ENCODE measurements around the gene EPAS1.

DNA sequence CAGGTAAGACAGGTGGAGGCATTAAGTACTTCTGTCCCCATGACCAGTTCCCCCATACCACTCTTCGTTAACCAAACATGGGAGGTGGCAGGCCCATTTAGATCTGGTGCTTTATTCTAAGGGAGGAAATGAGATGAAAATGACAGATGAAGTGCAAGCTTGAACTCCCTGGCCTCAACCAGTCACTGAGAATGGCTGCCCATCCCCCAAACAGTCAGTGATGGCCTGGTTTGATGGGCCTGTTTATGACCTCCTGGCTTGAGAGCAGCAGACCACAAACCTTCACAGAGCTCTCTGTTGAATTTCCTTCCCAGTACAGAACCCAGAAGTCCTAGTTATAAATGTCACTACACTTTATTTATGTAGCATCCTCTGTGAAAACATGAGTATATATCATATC is 31.1 kb downstream of the EPAS1 start:
- TF ChIP-seq, protein P1, sequence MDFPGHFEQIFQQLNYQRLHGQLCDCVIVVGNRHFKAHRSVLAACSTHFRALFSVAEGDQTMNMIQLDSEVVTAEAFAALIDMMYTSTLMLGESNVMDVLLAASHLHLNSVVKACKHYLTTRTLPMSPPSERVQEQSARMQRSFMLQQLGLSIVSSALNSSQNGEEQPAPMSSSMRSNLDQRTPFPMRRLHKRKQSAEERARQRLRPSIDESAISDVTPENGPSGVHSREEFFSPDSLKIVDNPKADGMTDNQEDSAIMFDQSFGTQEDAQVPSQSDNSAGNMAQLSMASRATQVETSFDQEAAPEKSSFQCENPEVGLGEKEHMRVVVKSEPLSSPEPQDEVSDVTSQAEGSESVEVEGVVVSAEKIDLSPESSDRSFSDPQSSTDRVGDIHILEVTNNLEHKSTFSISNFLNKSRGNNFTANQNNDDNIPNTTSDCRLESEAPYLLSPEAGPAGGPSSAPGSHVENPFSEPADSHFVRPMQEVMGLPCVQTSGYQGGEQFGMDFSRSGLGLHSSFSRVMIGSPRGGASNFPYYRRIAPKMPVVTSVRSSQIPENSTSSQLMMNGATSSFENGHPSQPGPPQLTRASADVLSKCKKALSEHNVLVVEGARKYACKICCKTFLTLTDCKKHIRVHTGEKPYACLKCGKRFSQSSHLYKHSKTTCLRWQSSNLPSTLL (IDR thresholded peaks at IDR 0.05): no peak
- TF ChIP-seq COPS2 (conservative IDR thresholded peaks at IDR 0.05): no peak
- no peak for TF ChIP-seq RBM34 (IDR thresholded peaks at IDR 0.05; ENCODE audit: borderline replicate concordance, insufficient read depth, low read length)
- TF ChIP-seq, protein P2, sequence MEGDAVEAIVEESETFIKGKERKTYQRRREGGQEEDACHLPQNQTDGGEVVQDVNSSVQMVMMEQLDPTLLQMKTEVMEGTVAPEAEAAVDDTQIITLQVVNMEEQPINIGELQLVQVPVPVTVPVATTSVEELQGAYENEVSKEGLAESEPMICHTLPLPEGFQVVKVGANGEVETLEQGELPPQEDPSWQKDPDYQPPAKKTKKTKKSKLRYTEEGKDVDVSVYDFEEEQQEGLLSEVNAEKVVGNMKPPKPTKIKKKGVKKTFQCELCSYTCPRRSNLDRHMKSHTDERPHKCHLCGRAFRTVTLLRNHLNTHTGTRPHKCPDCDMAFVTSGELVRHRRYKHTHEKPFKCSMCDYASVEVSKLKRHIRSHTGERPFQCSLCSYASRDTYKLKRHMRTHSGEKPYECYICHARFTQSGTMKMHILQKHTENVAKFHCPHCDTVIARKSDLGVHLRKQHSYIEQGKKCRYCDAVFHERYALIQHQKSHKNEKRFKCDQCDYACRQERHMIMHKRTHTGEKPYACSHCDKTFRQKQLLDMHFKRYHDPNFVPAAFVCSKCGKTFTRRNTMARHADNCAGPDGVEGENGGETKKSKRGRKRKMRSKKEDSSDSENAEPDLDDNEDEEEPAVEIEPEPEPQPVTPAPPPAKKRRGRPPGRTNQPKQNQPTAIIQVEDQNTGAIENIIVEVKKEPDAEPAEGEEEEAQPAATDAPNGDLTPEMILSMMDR (IDR thresholded peaks at IDR 0.05 in 2 of 3, conservative IDR thresholded peaks at IDR 0.05 in 1 of 3; ENCODE audit: insufficient read depth in 2 of 3, low read depth in 1 of 3, low read length in 3 of 3): no peak
- no peak for TF ChIP-seq NBN (IDR thresholded peaks at IDR 0.05; ENCODE audit: low read depth)
- TF ChIP-seq, protein P3, sequence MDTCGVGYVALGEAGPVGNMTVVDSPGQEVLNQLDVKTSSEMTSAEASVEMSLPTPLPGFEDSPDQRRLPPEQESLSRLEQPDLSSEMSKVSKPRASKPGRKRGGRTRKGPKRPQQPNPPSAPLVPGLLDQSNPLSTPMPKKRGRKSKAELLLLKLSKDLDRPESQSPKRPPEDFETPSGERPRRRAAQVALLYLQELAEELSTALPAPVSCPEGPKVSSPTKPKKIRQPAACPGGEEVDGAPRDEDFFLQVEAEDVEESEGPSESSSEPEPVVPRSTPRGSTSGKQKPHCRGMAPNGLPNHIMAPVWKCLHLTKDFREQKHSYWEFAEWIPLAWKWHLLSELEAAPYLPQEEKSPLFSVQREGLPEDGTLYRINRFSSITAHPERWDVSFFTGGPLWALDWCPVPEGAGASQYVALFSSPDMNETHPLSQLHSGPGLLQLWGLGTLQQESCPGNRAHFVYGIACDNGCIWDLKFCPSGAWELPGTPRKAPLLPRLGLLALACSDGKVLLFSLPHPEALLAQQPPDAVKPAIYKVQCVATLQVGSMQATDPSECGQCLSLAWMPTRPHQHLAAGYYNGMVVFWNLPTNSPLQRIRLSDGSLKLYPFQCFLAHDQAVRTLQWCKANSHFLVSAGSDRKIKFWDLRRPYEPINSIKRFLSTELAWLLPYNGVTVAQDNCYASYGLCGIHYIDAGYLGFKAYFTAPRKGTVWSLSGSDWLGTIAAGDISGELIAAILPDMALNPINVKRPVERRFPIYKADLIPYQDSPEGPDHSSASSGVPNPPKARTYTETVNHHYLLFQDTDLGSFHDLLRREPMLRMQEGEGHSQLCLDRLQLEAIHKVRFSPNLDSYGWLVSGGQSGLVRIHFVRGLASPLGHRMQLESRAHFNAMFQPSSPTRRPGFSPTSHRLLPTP (IDR thresholded peaks at IDR 0.05; ENCODE audit: borderline replicate concordance, extremely low read depth, insufficient read length): no peak
- TF ChIP-seq, protein P4, sequence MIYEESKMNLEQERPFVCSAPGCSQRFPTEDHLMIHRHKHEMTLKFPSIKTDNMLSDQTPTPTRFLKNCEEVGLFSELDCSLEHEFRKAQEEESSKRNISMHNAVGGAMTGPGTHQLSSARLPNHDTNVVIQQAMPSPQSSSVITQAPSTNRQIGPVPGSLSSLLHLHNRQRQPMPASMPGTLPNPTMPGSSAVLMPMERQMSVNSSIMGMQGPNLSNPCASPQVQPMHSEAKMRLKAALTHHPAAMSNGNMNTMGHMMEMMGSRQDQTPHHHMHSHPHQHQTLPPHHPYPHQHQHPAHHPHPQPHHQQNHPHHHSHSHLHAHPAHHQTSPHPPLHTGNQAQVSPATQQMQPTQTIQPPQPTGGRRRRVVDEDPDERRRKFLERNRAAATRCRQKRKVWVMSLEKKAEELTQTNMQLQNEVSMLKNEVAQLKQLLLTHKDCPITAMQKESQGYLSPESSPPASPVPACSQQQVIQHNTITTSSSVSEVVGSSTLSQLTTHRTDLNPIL (CRISPR knock-in tag; IDR thresholded peaks at IDR 0.05): no peak
- TF ChIP-seq EGR1 (conservative IDR thresholded peaks at IDR 0.05): no peak
- no peak for TF ChIP-seq ZNF23 (CRISPR knock-in tag; IDR thresholded peaks at IDR 0.05)
- TF ChIP-seq RBM25 (IDR thresholded peaks at IDR 0.05; ENCODE audit: low read depth, low read length, severe bottlenecking): no peak
